K562 (cell line): ENCODE data around the gene KCNC3. TPM values are rescaled to one million over a fixed set of nuclear protein-coding genes. Genes with fewer than 3 reads are reported as not detected.
A peak's percentile ranks its signal among the peaks of the same experiment; 100 is the strongest.

Source experiments
- BMI1 ChIP-seq: fragments of 150-350 bp; IDR thresholded peaks from 2 replicates; pipeline ENCODE4 v1.6.1; 2014; ENCODE audit warnings: low read length
- MTA3 ChIP-seq: fragments of 450-650 bp; formaldehyde crosslinking; IDR thresholded peaks from 2 replicates; pipeline ENCODE4 v1.6.1; 2017; ENCODE audit warnings: mild to moderate bottlenecking, borderline replicate concordance
- NR4A1 ChIP-seq, 2 experiments: fragments of 250-450 bp in 1 of 2; fragments of 450-650 bp in 1 of 2; sonication (Bioruptor Pico) in 1 of 2; IDR thresholded peaks; 2 replicates each; pipeline versions ENCODE4 v1.4.0 to v1.6.1; 2016 to 2020; ENCODE audit warnings: mild to moderate bottlenecking in 2 of 2, missing compliant biosample characterization in 1 of 2, missing genetic modification characterization in 1 of 2, moderate library complexity in 1 of 2
- SAP30 ChIP-seq: fragments of 200-600 bp; sonication (generic); IDR thresholded peaks from 2 replicates; pipeline ENCODE4 v1.6.1; 2012; ENCODE audit warnings: borderline replicate concordance, low read depth, mild to moderate bottlenecking, moderate library complexity, low read length, control low read depth, inconsistent platforms; ENCODE audit not compliant: insufficient read depth, poor library complexity, severe bottlenecking
- TGIF2 ChIP-seq: sonication (generic); formaldehyde crosslinking; IDR thresholded peaks from 2 replicates; pipeline ENCODE4 v1.8.1; 2022; ENCODE audit warnings: mild to moderate bottlenecking, missing genetic modification reagents, moderate library complexity
- polyA plus RNA-seq, 8 experiments: library from polyadenylated mRNA; depleted of rRNA in 4 of 8; stranded (reverse) in 5 of 8; unstranded in 3 of 8; fragments of >200 nt; fragmentation: Nextera tagmentation in 2 of 8; fragmentation: Illumina TruSeq in 1 of 8; extraction: Ambion mirVana in 2 of 8; extraction: Trizol in 1 of 8; gene quantifications; 2 replicates each; pipeline versions ENCODE4 v1.2.1 to v1.2.3, GENCODE V29; 2011 to 2014; ENCODE audit warnings: inconsistent platforms in 1 of 8, missing spikeins in 1 of 8
- total RNA-seq, 7 experiments: library from RNA; depleted of rRNA in 6 of 7; stranded (reverse); fragments of >200 nt in 6 of 7; fragmentation: Illumina TruSeq in 2 of 7; extraction: Trizol in 2 of 7; gene quantifications; 2 replicates each; pipeline versions ENCODE4 v1.2.1 to v1.2.3, GENCODE V29; 2011 to 2021; ENCODE audit warnings: low replicate concordance in 1 of 7
- TF ChIP-seq, protein P1 (sequence below), 2 experiments: fragments of 450-650 bp; formaldehyde crosslinking in 1 of 2; IDR thresholded peaks; 2 replicates each; pipeline versions ENCODE4 v1.4.0 to v1.6.1; 2014 to 2020; ENCODE audit warnings: mild to moderate bottlenecking in 2 of 2, borderline replicate concordance in 1 of 2, low read depth in 1 of 2
- TF ChIP-seq, protein P2 (sequence below): fragments of 450-650 bp; IDR thresholded peaks from 2 replicates; pipeline ENCODE4 v1.6.1; 2016
- TF ChIP-seq, protein P3 (sequence below), 2 experiments: fragments of 450-650 bp in 1 of 2; IDR thresholded peaks; 2 replicates each; pipeline ENCODE4 v1.6.1; 2011 to 2017; ENCODE audit warnings: low read depth in 2 of 2, antibody characterized with exemption in 1 of 2, borderline replicate concordance in 1 of 2, low read length in 1 of 2, mild to moderate bottlenecking in 1 of 2, mixed read lengths in 1 of 2; ENCODE audit not compliant: control insufficient read depth in 1 of 2
- TF ChIP-seq, protein P4 (sequence below): sonication (generic); formaldehyde crosslinking; IDR thresholded peaks from 2 replicates; pipeline ENCODE4 v1.8.0; 2022; ENCODE audit warnings: missing genetic modification reagents, mild to moderate bottlenecking, borderline replicate concordance

The KCNC3 gene
- total and polyA plus RNA-seq, 9 of the 15 experiments (the other 6 are each of a cell fraction or from before 2014, with no cell fraction given): 0.03 to 26.2 (median 2.0) TPM

DNA sequence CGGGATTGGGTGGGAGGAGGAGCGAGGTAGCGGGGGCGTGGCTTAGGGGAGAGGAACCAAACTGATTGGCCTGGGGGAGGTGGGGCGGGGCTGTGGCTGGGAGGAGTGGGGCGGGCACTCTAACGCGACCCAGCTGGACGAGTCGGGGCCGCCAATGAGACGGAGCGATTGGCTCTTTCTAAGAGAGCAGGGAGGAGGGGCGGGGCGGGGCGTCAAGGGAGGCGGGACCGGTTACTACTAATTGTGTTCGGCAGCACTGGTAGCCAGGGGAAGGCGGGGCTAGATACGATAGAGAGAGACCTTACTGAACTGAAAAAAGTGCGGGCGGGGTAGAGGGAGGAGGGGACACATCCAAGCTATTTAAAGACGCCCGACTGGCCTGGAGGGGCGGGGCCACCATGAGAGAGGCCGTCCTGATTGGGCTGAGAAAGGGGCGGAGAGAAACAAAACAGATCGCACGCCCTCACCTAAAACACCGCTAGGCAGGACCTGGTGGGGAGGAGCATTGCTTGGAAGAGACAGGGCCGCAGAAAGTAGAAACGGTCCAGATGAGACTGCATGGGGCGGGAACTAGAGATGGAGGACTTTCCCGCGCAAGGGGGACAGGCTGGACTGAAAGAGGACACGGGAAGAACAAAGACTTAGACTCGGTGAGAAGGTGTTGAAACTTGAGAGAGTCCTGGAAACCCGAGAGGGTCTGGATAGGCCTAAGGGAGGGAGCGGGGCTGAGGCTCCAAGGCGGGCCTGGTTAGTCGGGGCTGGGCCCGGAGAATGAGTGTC, at the start of gene KCNC3 (continued):
- TF ChIP-seq, protein P1, sequence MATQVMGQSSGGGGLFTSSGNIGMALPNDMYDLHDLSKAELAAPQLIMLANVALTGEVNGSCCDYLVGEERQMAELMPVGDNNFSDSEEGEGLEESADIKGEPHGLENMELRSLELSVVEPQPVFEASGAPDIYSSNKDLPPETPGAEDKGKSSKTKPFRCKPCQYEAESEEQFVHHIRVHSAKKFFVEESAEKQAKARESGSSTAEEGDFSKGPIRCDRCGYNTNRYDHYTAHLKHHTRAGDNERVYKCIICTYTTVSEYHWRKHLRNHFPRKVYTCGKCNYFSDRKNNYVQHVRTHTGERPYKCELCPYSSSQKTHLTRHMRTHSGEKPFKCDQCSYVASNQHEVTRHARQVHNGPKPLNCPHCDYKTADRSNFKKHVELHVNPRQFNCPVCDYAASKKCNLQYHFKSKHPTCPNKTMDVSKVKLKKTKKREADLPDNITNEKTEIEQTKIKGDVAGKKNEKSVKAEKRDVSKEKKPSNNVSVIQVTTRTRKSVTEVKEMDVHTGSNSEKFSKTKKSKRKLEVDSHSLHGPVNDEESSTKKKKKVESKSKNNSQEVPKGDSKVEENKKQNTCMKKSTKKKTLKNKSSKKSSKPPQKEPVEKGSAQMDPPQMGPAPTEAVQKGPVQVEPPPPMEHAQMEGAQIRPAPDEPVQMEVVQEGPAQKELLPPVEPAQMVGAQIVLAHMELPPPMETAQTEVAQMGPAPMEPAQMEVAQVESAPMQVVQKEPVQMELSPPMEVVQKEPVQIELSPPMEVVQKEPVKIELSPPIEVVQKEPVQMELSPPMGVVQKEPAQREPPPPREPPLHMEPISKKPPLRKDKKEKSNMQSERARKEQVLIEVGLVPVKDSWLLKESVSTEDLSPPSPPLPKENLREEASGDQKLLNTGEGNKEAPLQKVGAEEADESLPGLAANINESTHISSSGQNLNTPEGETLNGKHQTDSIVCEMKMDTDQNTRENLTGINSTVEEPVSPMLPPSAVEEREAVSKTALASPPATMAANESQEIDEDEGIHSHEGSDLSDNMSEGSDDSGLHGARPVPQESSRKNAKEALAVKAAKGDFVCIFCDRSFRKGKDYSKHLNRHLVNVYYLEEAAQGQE (IDR thresholded peaks at IDR 0.05; ENCODE audit: borderline replicate concordance): no peak
- TF ChIP-seq, protein P1 (CRISPR knock-in tag; IDR thresholded peaks at IDR 0.05; ENCODE audit: low read depth): no peak
- TF ChIP-seq TGIF2 (CRISPR knock-in tag): no peak
- TF ChIP-seq, protein P2, sequence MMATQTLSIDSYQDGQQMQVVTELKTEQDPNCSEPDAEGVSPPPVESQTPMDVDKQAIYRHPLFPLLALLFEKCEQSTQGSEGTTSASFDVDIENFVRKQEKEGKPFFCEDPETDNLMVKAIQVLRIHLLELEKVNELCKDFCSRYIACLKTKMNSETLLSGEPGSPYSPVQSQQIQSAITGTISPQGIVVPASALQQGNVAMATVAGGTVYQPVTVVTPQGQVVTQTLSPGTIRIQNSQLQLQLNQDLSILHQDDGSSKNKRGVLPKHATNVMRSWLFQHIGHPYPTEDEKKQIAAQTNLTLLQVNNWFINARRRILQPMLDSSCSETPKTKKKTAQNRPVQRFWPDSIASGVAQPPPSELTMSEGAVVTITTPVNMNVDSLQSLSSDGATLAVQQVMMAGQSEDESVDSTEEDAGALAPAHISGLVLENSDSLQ: peak; percentile 41; the same call in 1 of the 2 replicates
- TF ChIP-seq SAP30: no peak
- TF ChIP-seq, protein P3, sequence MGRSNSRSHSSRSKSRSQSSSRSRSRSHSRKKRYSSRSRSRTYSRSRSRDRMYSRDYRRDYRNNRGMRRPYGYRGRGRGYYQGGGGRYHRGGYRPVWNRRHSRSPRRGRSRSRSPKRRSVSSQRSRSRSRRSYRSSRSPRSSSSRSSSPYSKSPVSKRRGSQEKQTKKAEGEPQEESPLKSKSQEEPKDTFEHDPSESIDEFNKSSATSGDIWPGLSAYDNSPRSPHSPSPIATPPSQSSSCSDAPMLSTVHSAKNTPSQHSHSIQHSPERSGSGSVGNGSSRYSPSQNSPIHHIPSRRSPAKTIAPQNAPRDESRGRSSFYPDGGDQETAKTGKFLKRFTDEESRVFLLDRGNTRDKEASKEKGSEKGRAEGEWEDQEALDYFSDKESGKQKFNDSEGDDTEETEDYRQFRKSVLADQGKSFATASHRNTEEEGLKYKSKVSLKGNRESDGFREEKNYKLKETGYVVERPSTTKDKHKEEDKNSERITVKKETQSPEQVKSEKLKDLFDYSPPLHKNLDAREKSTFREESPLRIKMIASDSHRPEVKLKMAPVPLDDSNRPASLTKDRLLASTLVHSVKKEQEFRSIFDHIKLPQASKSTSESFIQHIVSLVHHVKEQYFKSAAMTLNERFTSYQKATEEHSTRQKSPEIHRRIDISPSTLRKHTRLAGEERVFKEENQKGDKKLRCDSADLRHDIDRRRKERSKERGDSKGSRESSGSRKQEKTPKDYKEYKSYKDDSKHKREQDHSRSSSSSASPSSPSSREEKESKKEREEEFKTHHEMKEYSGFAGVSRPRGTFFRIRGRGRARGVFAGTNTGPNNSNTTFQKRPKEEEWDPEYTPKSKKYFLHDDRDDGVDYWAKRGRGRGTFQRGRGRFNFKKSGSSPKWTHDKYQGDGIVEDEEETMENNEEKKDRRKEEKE (IDR thresholded peaks at IDR 0.05; ENCODE audit: borderline replicate concordance in 1 of 2, control insufficient read depth in 1 of 2, low read depth in 2 of 2, low read length in 1 of 2): 0 out of 4 replicates have a peak, but pooled peaks of 1 of the 2 experiments have one; percentile 56
- 0 out of 2 replicates have a peak, but pooled peaks have one; percentile 18 for TF ChIP-seq NR4A1 (CRISPR knock-in tag; IDR thresholded peaks at IDR 0.05)
- no peak for TF ChIP-seq NR4A1 (tag; IDR thresholded peaks at IDR 0.05)
- TF ChIP-seq, protein P4, sequence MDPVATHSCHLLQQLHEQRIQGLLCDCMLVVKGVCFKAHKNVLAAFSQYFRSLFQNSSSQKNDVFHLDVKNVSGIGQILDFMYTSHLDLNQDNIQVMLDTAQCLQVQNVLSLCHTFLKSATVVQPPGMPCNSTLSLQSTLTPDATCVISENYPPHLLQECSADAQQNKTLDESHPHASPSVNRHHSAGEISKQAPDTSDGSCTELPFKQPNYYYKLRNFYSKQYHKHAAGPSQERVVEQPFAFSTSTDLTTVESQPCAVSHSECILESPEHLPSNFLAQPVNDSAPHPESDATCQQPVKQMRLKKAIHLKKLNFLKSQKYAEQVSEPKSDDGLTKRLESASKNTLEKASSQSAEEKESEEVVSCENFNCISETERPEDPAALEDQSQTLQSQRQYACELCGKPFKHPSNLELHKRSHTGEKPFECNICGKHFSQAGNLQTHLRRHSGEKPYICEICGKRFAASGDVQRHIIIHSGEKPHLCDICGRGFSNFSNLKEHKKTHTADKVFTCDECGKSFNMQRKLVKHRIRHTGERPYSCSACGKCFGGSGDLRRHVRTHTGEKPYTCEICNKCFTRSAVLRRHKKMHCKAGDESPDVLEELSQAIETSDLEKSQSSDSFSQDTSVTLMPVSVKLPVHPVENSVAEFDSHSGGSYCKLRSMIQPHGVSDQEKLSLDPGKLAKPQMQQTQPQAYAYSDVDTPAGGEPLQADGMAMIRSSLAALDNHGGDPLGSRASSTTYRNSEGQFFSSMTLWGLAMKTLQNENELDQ: no peak
- peak; percentile 85; the same call in 1 of the 2 replicates for TF ChIP-seq MTA3
- no peak for TF ChIP-seq BMI1
